SK-N-SH (cell line): ENCODE data around the gene LCE1E. TPM values are rescaled to one million over a fixed set of nuclear protein-coding genes. Genes with fewer than 3 reads are reported as not detected.

Source experiments
- CTCF ChIA-PET: fragments of 300-600, 350-600 bp; formaldehyde crosslinking; extraction: SDS; loops from one replicate; lab custom pipeline; 2021; lab: Yijun Ruan, JAX
- POLR2A ChIA-PET: fragments of 350-600 bp; sonication (Branson Sonifier 250); formaldehyde crosslinking; extraction: SDS; loops from one replicate; lab custom pipeline; 2020; ENCODE audit warnings: antibody characterized with exemption, inconsistent platforms; lab: Yijun Ruan, JAX
- DNase-seq: peaks from one replicate; pipeline ENCODE4 v3.0.0; 2012
- H2AFZ ChIP-seq: fragments of 200-600 bp; sonication (generic); 2 replicates; pipeline ENCODE4 v1.8.1; 2016; ENCODE audit warnings: antibody characterized with exemption, mild to moderate bottlenecking, low read depth
- H3F3A ChIP-seq: fragments of 200-600 bp; sonication (generic); replicated peaks from 2 replicates; pipeline ENCODE3; 2016; ENCODE audit warnings: antibody characterized with exemption, mild to moderate bottlenecking; ENCODE audit not compliant: insufficient read depth
- H3K27ac ChIP-seq, 2 experiments: fragments of 200-500 bp in 1 of 2; fragments of 200-600 bp in 1 of 2; sonication (Bioruptor generic) in 1 of 2; sonication (generic), shearing (Covaris generic) in 1 of 2; 2 replicates each; pipeline versions ENCODE4 v1.5.1 to v1.6.1; 2014 to 2016; ENCODE audit warnings: low read depth in 2 of 2, inconsistent platforms in 1 of 2, low read length in 1 of 2, mild to moderate bottlenecking in 1 of 2, mixed read lengths in 1 of 2
- H3K27me3 ChIP-seq: fragments of 200-600 bp; sonication (generic), shearing (Covaris generic); 2 replicates; pipeline ENCODE4 v1.6.1; 2016; ENCODE audit warnings: mixed run types; ENCODE audit not compliant: insufficient read depth
- H3K36me3 ChIP-seq, 2 experiments: fragments of 200-500 bp in 1 of 2; fragments of 200-600 bp in 1 of 2; sonication (Bioruptor generic) in 1 of 2; sonication (generic) in 1 of 2; replicated peaks in 1 of 2; 2 replicates each; pipeline versions ENCODE3 to v1.5.1; 2014 to 2016; ENCODE audit warnings: low read length in 1 of 2, mild to moderate bottlenecking in 1 of 2; ENCODE audit not compliant: insufficient read depth in 2 of 2, control insufficient read depth in 1 of 2
- H3K4me1 ChIP-seq, 2 experiments: fragments of 200-500 bp in 1 of 2; fragments of 200-600 bp in 1 of 2; sonication (Bioruptor generic) in 1 of 2; sonication (generic), shearing (Covaris generic) in 1 of 2; 2 replicates each; pipeline versions ENCODE4 v1.5.1 to v1.6.1; 2014 to 2016; ENCODE audit warnings: low read depth in 1 of 2, low read length in 1 of 2, mixed run types in 1 of 2; ENCODE audit not compliant: insufficient read depth in 2 of 2, control insufficient read depth in 1 of 2
- H3K4me2 ChIP-seq: fragments of 200-600 bp; sonication (generic), shearing (Covaris generic); 2 replicates; pipeline ENCODE4 v1.6.1; 2017; ENCODE audit warnings: mixed run types
- H3K4me3 ChIP-seq, 2 experiments: fragments of 200-500 bp in 1 of 2; fragments of 200-600 bp in 1 of 2; sonication (Bioruptor generic) in 1 of 2; sonication (generic), shearing (Covaris generic) in 1 of 2; 2 replicates each; pipeline versions ENCODE4 v1.5.1 to v1.8.1; 2014 to 2016; ENCODE audit warnings: low read depth in 2 of 2, inconsistent platforms in 1 of 2, low read length in 1 of 2, mild to moderate bottlenecking in 1 of 2, mixed read lengths in 1 of 2, moderate library complexity in 1 of 2
- H3K79me2 ChIP-seq: fragments of 200-600 bp; sonication (generic); 2 replicates; pipeline ENCODE4 v1.8.1; 2017; ENCODE audit warnings: mild to moderate bottlenecking; ENCODE audit not compliant: insufficient read depth
- H3K9ac ChIP-seq: fragments of 200-600 bp; sonication (generic); 2 replicates; pipeline ENCODE4 v1.6.1; 2017; ENCODE audit warnings: mixed run types
- H3K9me2 ChIP-seq: fragments of 200-600 bp; sonication (generic); 2 replicates; pipeline ENCODE4 v1.6.1; 2017; ENCODE audit warnings: mixed run types
- H3K9me3 ChIP-seq: fragments of 200-600 bp; sonication (generic); 2 replicates; pipeline ENCODE4 v1.6.1; 2017; ENCODE audit warnings: mixed run types, mild to moderate bottlenecking, moderate library complexity
- H4K20me1 ChIP-seq: fragments of 200-600 bp; sonication (generic); 2 replicates; pipeline ENCODE4 v1.6.1; 2017; ENCODE audit warnings: mild to moderate bottlenecking, mixed run types; ENCODE audit not compliant: insufficient read depth
- CHD2 ChIP-seq: fragments of 150-350 bp; IDR thresholded peaks from 2 replicates; pipeline ENCODE4 v1.6.1; 2018; ENCODE audit warnings: low read length; ENCODE audit not compliant: partially characterized antibody
- EZH2phosphoT487 ChIP-seq: fragments of 200-600 bp; sonication (generic); IDR thresholded peaks from 2 replicates; pipeline ENCODE4 v1.6.1; 2017; ENCODE audit warnings: low read depth, mixed run types, mild to moderate bottlenecking, antibody characterized with exemption, moderate library complexity, borderline replicate concordance
- GATA2 ChIP-seq: sonication (generic); formaldehyde crosslinking; IDR thresholded peaks from 2 replicates; pipeline ENCODE4 v1.5.0; 2020; ENCODE audit warnings: mild to moderate bottlenecking, missing genetic modification reagents
- JUND ChIP-seq: IDR thresholded peaks from 2 replicates; pipeline ENCODE4 v1.4.0; 2012
- MEF2A ChIP-seq: IDR thresholded peaks from 2 replicates; pipeline ENCODE4 v1.4.0; 2012; ENCODE audit warnings: low read depth, borderline replicate concordance
- NFIC ChIP-seq: IDR thresholded peaks from 2 replicates; pipeline ENCODE4 v1.4.0; 2012; ENCODE audit warnings: borderline replicate concordance
- NRF1 ChIP-seq: IDR thresholded peaks from 2 replicates; pipeline ENCODE4 v1.6.1; 2012; ENCODE audit warnings: low read depth, mild to moderate bottlenecking, low read length
- RCOR1 ChIP-seq: fragments of 150-350 bp; IDR thresholded peaks from 2 replicates; pipeline ENCODE4 v1.6.1; 2017; ENCODE audit warnings: antibody characterized with exemption, low read length
- RXRA ChIP-seq: IDR thresholded peaks from 2 replicates; pipeline ENCODE4 v1.4.0; 2012; ENCODE audit warnings: low read depth, mild to moderate bottlenecking, borderline replicate concordance
- TEAD4 ChIP-seq: IDR thresholded peaks from 2 replicates; pipeline ENCODE4 v1.4.0; 2012; ENCODE audit warnings: mild to moderate bottlenecking, borderline replicate concordance; ENCODE audit not compliant: insufficient read depth
- YY1 ChIP-seq: IDR thresholded peaks from 2 replicates; pipeline ENCODE4 v1.4.0; 2012; ENCODE audit warnings: low read depth, mild to moderate bottlenecking
- WGBS: methylation state at CpG from one replicate; pipeline ENCODE4 v1.1.6; 2017; ENCODE audit warnings: low lambda C conversion rate; 5-methylcytosine and 5-hydroxymethylcytosine counted together
- polyA plus RNA-seq, 3 experiments: library from polyadenylated mRNA; depleted of rRNA; stranded (reverse); fragments of >200 nt; gene quantifications; 2 replicates each; pipeline ENCODE4 v1.2.3, GENCODE V29; 2012
- TF ChIP-seq, protein P1 (sequence below): fragments of 200-600 bp; sonication (generic); IDR thresholded peaks from 2 replicates; pipeline ENCODE4 v1.6.1; 2017; ENCODE audit warnings: antibody characterized with exemption, mild to moderate bottlenecking, moderate library complexity
- TF ChIP-seq, protein P2 (sequence below): fragments of 150-350 bp; IDR thresholded peaks from 2 replicates; pipeline ENCODE4 v1.6.1; 2017; ENCODE audit warnings: antibody characterized with exemption, low read length, low read depth, borderline replicate concordance
- TF ChIP-seq, protein P3 (sequence below): IDR thresholded peaks from 2 replicates; pipeline ENCODE4 v1.6.1; 2012; ENCODE audit warnings: mild to moderate bottlenecking, low read depth, low read length, moderate library complexity
- TF ChIP-seq, protein P4 (sequence below): IDR thresholded peaks from 2 replicates; pipeline ENCODE4 v1.4.0; 2012; ENCODE audit warnings: low read depth
- TF ChIP-seq, protein P5 (sequence below): IDR thresholded peaks from 2 replicates; pipeline ENCODE4 v1.4.0; 2012; ENCODE audit warnings: low read depth, borderline replicate concordance

LCE1E gene
- polyA plus RNA-seq, 1 of the 3 experiments (the other 2 are of a cell fraction): not detected

DNA sequence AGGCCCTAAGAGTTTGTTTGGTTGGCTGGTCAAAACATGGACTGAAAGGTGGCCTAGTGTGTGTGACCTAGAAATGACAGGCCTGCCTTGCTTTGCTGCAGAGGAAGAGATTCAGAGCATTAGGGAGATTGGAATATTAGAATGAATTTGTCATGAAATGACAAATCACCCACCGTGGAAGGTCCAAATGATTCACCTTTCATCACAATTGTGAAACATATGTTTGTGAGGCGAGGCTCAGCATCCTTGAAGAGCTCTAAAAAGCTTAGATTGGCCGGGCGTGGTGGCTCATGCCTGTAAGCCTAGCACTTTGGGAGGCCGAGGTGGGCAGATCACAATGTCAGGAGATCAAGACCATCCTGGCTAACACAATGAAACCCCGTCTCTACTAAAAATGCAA is 31.3 kb downstream of the LCE1E start:
- no peaks in the 10 kb centered on the region for H3K36me3 ChIP-seq
- TF ChIP-seq NFIC: no peak
- no peak for TF ChIP-seq GATA2 (CRISPR knock-in tag)
- TF ChIP-seq NRF1: no peak
- TF ChIP-seq, protein P1, sequence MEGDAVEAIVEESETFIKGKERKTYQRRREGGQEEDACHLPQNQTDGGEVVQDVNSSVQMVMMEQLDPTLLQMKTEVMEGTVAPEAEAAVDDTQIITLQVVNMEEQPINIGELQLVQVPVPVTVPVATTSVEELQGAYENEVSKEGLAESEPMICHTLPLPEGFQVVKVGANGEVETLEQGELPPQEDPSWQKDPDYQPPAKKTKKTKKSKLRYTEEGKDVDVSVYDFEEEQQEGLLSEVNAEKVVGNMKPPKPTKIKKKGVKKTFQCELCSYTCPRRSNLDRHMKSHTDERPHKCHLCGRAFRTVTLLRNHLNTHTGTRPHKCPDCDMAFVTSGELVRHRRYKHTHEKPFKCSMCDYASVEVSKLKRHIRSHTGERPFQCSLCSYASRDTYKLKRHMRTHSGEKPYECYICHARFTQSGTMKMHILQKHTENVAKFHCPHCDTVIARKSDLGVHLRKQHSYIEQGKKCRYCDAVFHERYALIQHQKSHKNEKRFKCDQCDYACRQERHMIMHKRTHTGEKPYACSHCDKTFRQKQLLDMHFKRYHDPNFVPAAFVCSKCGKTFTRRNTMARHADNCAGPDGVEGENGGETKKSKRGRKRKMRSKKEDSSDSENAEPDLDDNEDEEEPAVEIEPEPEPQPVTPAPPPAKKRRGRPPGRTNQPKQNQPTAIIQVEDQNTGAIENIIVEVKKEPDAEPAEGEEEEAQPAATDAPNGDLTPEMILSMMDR: no peak
- TF ChIP-seq, protein P2, sequence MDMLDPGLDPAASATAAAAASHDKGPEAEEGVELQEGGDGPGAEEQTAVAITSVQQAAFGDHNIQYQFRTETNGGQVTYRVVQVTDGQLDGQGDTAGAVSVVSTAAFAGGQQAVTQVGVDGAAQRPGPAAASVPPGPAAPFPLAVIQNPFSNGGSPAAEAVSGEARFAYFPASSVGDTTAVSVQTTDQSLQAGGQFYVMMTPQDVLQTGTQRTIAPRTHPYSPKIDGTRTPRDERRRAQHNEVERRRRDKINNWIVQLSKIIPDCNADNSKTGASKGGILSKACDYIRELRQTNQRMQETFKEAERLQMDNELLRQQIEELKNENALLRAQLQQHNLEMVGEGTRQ: no peak
- no peak for TF ChIP-seq RCOR1
- no peak for TF ChIP-seq JUND
- TF ChIP-seq, protein P3, sequence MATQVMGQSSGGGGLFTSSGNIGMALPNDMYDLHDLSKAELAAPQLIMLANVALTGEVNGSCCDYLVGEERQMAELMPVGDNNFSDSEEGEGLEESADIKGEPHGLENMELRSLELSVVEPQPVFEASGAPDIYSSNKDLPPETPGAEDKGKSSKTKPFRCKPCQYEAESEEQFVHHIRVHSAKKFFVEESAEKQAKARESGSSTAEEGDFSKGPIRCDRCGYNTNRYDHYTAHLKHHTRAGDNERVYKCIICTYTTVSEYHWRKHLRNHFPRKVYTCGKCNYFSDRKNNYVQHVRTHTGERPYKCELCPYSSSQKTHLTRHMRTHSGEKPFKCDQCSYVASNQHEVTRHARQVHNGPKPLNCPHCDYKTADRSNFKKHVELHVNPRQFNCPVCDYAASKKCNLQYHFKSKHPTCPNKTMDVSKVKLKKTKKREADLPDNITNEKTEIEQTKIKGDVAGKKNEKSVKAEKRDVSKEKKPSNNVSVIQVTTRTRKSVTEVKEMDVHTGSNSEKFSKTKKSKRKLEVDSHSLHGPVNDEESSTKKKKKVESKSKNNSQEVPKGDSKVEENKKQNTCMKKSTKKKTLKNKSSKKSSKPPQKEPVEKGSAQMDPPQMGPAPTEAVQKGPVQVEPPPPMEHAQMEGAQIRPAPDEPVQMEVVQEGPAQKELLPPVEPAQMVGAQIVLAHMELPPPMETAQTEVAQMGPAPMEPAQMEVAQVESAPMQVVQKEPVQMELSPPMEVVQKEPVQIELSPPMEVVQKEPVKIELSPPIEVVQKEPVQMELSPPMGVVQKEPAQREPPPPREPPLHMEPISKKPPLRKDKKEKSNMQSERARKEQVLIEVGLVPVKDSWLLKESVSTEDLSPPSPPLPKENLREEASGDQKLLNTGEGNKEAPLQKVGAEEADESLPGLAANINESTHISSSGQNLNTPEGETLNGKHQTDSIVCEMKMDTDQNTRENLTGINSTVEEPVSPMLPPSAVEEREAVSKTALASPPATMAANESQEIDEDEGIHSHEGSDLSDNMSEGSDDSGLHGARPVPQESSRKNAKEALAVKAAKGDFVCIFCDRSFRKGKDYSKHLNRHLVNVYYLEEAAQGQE: no peak
- no peak for TF ChIP-seq RXRA
- TF ChIP-seq TEAD4: no peak
- TF ChIP-seq, protein P4, sequence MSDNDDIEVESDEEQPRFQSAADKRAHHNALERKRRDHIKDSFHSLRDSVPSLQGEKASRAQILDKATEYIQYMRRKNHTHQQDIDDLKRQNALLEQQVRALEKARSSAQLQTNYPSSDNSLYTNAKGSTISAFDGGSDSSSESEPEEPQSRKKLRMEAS: no peak
- TF ChIP-seq YY1: no peak
- TF ChIP-seq CHD2: no peak
- TF ChIP-seq, protein P5, sequence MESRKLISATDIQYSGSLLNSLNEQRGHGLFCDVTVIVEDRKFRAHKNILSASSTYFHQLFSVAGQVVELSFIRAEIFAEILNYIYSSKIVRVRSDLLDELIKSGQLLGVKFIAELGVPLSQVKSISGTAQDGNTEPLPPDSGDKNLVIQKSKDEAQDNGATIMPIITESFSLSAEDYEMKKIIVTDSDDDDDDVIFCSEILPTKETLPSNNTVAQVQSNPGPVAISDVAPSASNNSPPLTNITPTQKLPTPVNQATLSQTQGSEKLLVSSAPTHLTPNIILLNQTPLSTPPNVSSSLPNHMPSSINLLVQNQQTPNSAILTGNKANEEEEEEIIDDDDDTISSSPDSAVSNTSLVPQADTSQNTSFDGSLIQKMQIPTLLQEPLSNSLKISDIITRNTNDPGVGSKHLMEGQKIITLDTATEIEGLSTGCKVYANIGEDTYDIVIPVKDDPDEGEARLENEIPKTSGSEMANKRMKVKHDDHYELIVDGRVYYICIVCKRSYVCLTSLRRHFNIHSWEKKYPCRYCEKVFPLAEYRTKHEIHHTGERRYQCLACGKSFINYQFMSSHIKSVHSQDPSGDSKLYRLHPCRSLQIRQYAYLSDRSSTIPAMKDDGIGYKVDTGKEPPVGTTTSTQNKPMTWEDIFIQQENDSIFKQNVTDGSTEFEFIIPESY: no peak
- no peak for TF ChIP-seq EZH2phosphoT487
- no peak for TF ChIP-seq MEF2A
- TF ChIP-seq, all 33 proteins: peak for 0
- WGBS: 3% methylated on average over 6 of the region's 6 CpGs
- Histone ChIP-seq H3K4me2 (no peak overlapping the region), H3F3A (no peaks in the 10 kb centered on the region), H3K27ac (no peak overlapping the region), H3K9ac (no peak overlapping the region), H3K27me3 (no peaks in the 10 kb centered on the region; the same call in 1 of the 2 replicates), H3K9me3 (no peaks in the 10 kb centered on the region), H2AFZ (no peak overlapping the region), H3K4me1 (no peaks in the 10 kb centered on the region), H3K4me3 (no peak overlapping the region), H3K79me2 (no peaks in the 10 kb centered on the region), H4K20me1 (no peaks in the 10 kb centered on the region), H3K9me2 (no peaks in the 10 kb centered on the region)
- POLR2A ChIA-PET: no interaction called here
- CTCF ChIA-PET: no interaction called here
- no peak for DNase-seq
